GM12891 (cell line): Measurements from ENCODE around the gene AP5Z1.

Experiments
- PAX5 ChIP-seq: IDR thresholded peaks from 2 replicates; pipeline ENCODE4 v1.6.1; 2011; ENCODE audit warnings: low read length, moderate library complexity, mild to moderate bottlenecking; ENCODE audit not compliant: insufficient read depth, severe bottlenecking
- POLR2A ChIP-seq: IDR thresholded peaks from 2 replicates; pipeline ENCODE4 v1.6.1; 2011; ENCODE audit warnings: low read depth, low read length, control low read depth
- POLR2AphosphoS5 ChIP-seq: IDR thresholded peaks from 2 replicates; pipeline ENCODE4 v1.6.1; 2011; ENCODE audit warnings: low read depth, low read length, control low read depth
- POU2F2 ChIP-seq: IDR thresholded peaks from 2 replicates; pipeline ENCODE4 v1.6.1; 2011; ENCODE audit warnings: low read depth, mild to moderate bottlenecking, control low read depth, low read length, moderate library complexity
- SPI1 ChIP-seq: IDR thresholded peaks from 2 replicates; pipeline ENCODE4 v1.6.1; 2011; ENCODE audit warnings: low read depth, low read length, control low read depth
- TAF1 ChIP-seq: IDR thresholded peaks from 2 replicates; pipeline ENCODE4 v1.6.1; 2011; ENCODE audit warnings: low read depth, low read length, control low read depth

GRCh38 chr7:4814433-4814832 lies 39.0 kb downstream of the AP5Z1 start:
- TF ChIP-seq POU2F2 (no peak), POLR2AphosphoS5 (no peak), POLR2A (no peak), SPI1 (no peak), PAX5 (no peak), TAF1 (no peak)
